WTC11 (cell line): ENCODE measurements around the gene IDH3G. TPM values are rescaled to one million over a fixed set of nuclear protein-coding genes. Genes with fewer than 3 reads are reported as not detected.

Experiments used
- ATAC-seq: fragments of 200-7000 bp; cut with Tn5 transposase; 2 replicates; pipeline ENCODE4 v1.10.0; 2021; ENCODE audit warnings: mild to moderate bottlenecking, moderate library complexity
- CTCF ChIA-PET: fragments of 300-600 bp; sonication (Branson Sonifier 250); formaldehyde crosslinking; loops from one replicate; lab custom pipeline; 2021; ENCODE audit warnings: antibody characterized with exemption; lab: Charles Lee
- POLR2A ChIA-PET: fragments of 350-600 bp; sonication (Branson Sonifier 250); formaldehyde crosslinking; loops from one replicate; lab custom pipeline; 2021; ENCODE audit warnings: antibody characterized with exemption; lab: Charles Lee
- DNase-seq: peaks from one replicate; pipeline ENCODE4 v3.0.0; 2021; ENCODE audit warnings: low spot score
- H3K27ac Mint-ChIP-seq: 2 replicates; pipeline ENCODE4 v1.8.0; 2021; ENCODE audit warnings: mixed read lengths
- H3K27me3 Mint-ChIP-seq: 2 replicates; pipeline ENCODE4 v1.8.0; 2021; ENCODE audit warnings: low read depth, mild to moderate bottlenecking, moderate library complexity, mixed read lengths
- H3K36me3 Mint-ChIP-seq: 2 replicates; pipeline ENCODE4 v1.8.0; 2021; ENCODE audit warnings: mixed read lengths
- H3K4me1 Mint-ChIP-seq: 2 replicates; pipeline ENCODE4 v1.8.0; 2022; ENCODE audit warnings: mixed read lengths
- H3K4me3 Mint-ChIP-seq: 2 replicates; pipeline ENCODE4 v1.8.0; 2021; ENCODE audit warnings: mild to moderate bottlenecking, moderate library complexity, mixed read lengths
- H3K9me3 Mint-ChIP-seq: 2 replicates; pipeline ENCODE4 v1.8.0; 2021; ENCODE audit warnings: mixed read lengths
- ATF6 ChIP-seq: sonication (generic); formaldehyde crosslinking; IDR thresholded peaks from 2 replicates; pipeline ENCODE4 v1.8.1; 2023; ENCODE audit warnings: mild to moderate bottlenecking, missing genetic modification reagents
- CDX4 ChIP-seq: fragments of 250-450 bp; sonication (Bioruptor Pico); IDR thresholded peaks from 2 replicates; pipeline ENCODE4 v1.9.0; 2021; ENCODE audit warnings: moderate library complexity, mild to moderate bottlenecking, inconsistent platforms, borderline replicate concordance
- E2F5 ChIP-seq: sonication (generic); formaldehyde crosslinking; IDR thresholded peaks from 2 replicates; pipeline ENCODE4 v1.8.1; 2022; ENCODE audit warnings: mild to moderate bottlenecking, moderate library complexity, missing genetic modification reagents
- ELF4 ChIP-seq: sonication (generic); formaldehyde crosslinking; IDR thresholded peaks from 2 replicates; pipeline ENCODE4 v1.8.1; 2022; ENCODE audit warnings: low read depth, mild to moderate bottlenecking, moderate library complexity, missing genetic modification reagents
- ERG ChIP-seq: fragments of 250-450 bp; sonication (Bioruptor Pico); IDR thresholded peaks from 2 replicates; pipeline ENCODE4 v1.8.0; 2021; ENCODE audit warnings: mild to moderate bottlenecking
- ESRRA ChIP-seq: sonication (generic); formaldehyde crosslinking; IDR thresholded peaks from 2 replicates; pipeline ENCODE4 v1.8.1; 2022; ENCODE audit warnings: mild to moderate bottlenecking, missing genetic modification reagents, borderline replicate concordance
- FOXP4 ChIP-seq: sonication (generic); formaldehyde crosslinking; IDR thresholded peaks from 2 replicates; pipeline ENCODE4 v1.8.0; 2022; ENCODE audit warnings: mild to moderate bottlenecking, missing genetic modification reagents
- JAZF1 ChIP-seq: fragments of 250-450 bp; sonication (Bioruptor Pico); IDR thresholded peaks from 2 replicates; pipeline ENCODE4 v1.9.0; 2021; ENCODE audit warnings: moderate library complexity, mild to moderate bottlenecking, inconsistent platforms
- MLX ChIP-seq: sonication (generic); formaldehyde crosslinking; IDR thresholded peaks from 2 replicates; pipeline ENCODE4 v1.8.1; 2023; ENCODE audit warnings: mild to moderate bottlenecking, missing genetic modification reagents, moderate library complexity
- NFE2L1 ChIP-seq: sonication (generic); formaldehyde crosslinking; IDR thresholded peaks from 2 replicates; pipeline ENCODE4 v1.8.1; 2023; ENCODE audit warnings: missing genetic modification reagents
- RELA ChIP-seq: sonication (generic); formaldehyde crosslinking; IDR thresholded peaks from 2 replicates; pipeline ENCODE4 v1.8.1; 2022; ENCODE audit warnings: missing genetic modification reagents, mild to moderate bottlenecking, borderline replicate concordance
- SMAD3 ChIP-seq: sonication (generic); formaldehyde crosslinking; IDR thresholded peaks from 2 replicates; pipeline ENCODE4 v1.8.0; 2022; ENCODE audit warnings: missing genetic modification reagents, mild to moderate bottlenecking, borderline replicate concordance
- ZNF121 ChIP-seq: sonication (generic); formaldehyde crosslinking; IDR thresholded peaks from 2 replicates; pipeline ENCODE4 v1.8.0; 2023; ENCODE audit warnings: missing genetic modification reagents
- ZNF512 ChIP-seq: sonication (generic); formaldehyde crosslinking; IDR thresholded peaks from 2 replicates; pipeline ENCODE4 v1.8.1; 2022; ENCODE audit warnings: missing genetic modification reagents, borderline replicate concordance
- total RNA-seq: library from RNA; stranded (reverse); gene quantifications from 3 replicates; pipeline ENCODE4 v1.2.3, GENCODE V29; 2021

The IDH3G gene
- total RNA-seq, 1 experiment from 2014 or later: 52.4 TPM

GRCh38 chrX:153794897-153795816 is 982 bp upstream of the IDH3G start:
- ChIA-PET POLR2A (interaction anchor here (0.9 to 1.6 kb wide), 4 partner anchors 17 to 116 kb away, joined by 3 to 6 read pairs (median 4); no protein-coding TSS in a partner anchor), CTCF (interaction anchor here (0.7 to 1.9 kb wide), 11 partner anchors 13 to 152 kb away, joined by 3 to 8 read pairs (median 3); no protein-coding TSS in a partner anchor)
- peak overlapping the region; percentile 90 for H3K4me3 Mint-ChIP-seq
- peaks cover 10% of the 10 kb centered on the region for H3K36me3 Mint-ChIP-seq
- H3K27me3 Mint-ChIP-seq: no peaks in the 10 kb centered on the region
- H3K9me3 Mint-ChIP-seq: no peaks in the 10 kb centered on the region
- TF ChIP-seq ATF6 (CRISPR knock-in tag) (0 out of 2 replicates have a peak, but pooled peaks have one; percentile 7), ELF4 (no peak), E2F5 (CRISPR knock-in tag) (no peak), SMAD3 (no peak), ESRRA (no peak)
- TF ChIP-seq, all 79 proteins: peak for 1
- Mint-ChIP-seq H3K4me1 (peaks cover 12% of the 10 kb centered on the region), H3K27ac (peak overlapping the region; percentile 89)
- DNase-seq (no peak), ATAC-seq (no peak)

GRCh38 chrX:153793291-153793690 is 884 bp downstream of the IDH3G start:
- Mint-ChIP-seq H3K27ac (0 out of 2 replicates have a peak overlapping the region, but pooled peaks have one; percentile 23), H3K27me3 (no peaks in the 10 kb centered on the region), H3K9me3 (no peaks in the 10 kb centered on the region), H3K4me1 (peaks cover 12% of the 10 kb centered on the region), H3K36me3 (peaks cover 8% of the 10 kb centered on the region), H3K4me3 (peak overlapping the region; percentile 90)
- POLR2A ChIA-PET: interaction anchor here (1.3 kb wide), 1 partner anchor 15 kb away, joined by 4 read pairs; no protein-coding TSS in a partner anchor
- no peak for DNase-seq
- no peak for ATAC-seq
- CTCF ChIA-PET: interaction anchor here (1.0 to 1.9 kb wide), 3 partner anchors 11 to 154 kb away, joined by 3 to 6 read pairs (median 4); no protein-coding TSS in a partner anchor
- TF ChIP-seq RELA (CRISPR knock-in tag): no peak
- TF ChIP-seq ZNF121 (CRISPR knock-in tag): no peak
- TF ChIP-seq FOXP4 (CRISPR knock-in tag): no peak
- TF ChIP-seq JAZF1: no peak
- no peak for TF ChIP-seq MLX
- TF ChIP-seq CDX4 (CRISPR knock-in tag): no peak
- no peak for TF ChIP-seq ERG (CRISPR knock-in tag)
- no peak for TF ChIP-seq ZNF512 (CRISPR knock-in tag)
- no peak for TF ChIP-seq NFE2L1 (CRISPR knock-in tag)
- TF ChIP-seq, all 79 proteins: peak for 0
